Stimulated activated naive CD4-positive, alpha-beta T cell (primary cell): ENCODE measurements around the gene CTPS1.

Source experiments
- DNase-seq, 6 experiments: peaks; one replicate each; lab custom pipeline; 2025; lab: John Stamatoyannopoulos, UW

CTPS1 gene

DNA sequence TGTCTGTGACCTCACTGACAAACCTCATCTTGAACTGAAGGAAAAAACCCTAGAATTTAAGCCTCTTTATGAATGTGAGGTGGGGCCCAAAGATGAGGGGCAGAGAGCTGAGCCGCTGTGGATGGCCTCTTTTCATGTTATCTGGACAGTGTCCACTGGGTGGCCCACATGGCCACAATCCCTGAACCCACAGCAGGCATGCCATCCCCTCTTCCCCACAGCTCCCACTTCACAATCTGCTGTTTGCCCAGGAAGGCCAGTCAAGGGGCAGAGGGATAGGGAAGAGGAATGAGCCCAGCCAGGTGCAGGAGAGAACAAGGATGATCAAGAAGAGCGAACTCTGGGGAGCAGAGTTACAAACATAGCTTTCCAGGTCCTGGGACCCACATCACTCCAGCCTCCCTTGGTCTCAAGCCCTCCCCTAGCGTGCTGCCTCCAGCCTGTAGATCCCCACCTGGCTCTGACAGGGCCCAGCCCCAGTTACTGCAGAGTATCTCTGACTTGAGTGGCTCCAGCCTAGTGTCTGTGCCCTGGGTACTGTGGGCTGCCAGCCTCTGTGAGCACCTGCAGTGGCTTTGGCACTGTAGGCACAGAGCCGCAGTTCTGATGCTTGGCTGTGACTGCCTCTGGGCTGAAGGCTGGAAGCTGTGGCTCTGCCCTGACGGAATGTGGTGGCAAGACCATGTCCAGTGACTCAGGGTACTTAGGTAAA is 43.9 kb downstream of the CTPS1 start:
- DNase-seq: no peak

DNA sequence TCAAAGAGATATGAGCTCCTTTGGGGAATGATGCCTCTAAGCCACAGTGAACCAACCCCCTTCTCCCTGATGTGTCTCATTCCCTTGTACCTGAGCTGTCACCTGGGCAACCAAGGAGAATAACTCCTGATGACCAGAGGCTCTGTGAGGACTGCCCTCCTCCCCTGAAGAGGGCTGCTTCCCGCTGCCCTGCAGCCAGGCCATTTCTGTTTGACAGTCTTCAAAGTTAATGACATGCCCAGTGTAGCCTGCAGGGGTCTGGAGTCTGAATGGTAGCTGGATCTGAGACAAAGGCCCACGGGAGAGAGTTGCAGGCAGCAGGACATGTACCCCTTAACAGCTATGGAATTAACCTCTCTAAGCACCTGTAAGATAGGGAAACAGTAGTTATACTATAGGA is 45.5 kb downstream of the CTPS1 start:
- DNase-seq: no peak

- DNase-seq: no peak
These were observed 46.7 kb downstream of the CTPS1 start for GRCh38 chr1:41025979-41026819.

GRCh38 chr1:41028034-41028642 is 48.6 kb downstream of the CTPS1 start:
- no peak for DNase-seq

DNA sequence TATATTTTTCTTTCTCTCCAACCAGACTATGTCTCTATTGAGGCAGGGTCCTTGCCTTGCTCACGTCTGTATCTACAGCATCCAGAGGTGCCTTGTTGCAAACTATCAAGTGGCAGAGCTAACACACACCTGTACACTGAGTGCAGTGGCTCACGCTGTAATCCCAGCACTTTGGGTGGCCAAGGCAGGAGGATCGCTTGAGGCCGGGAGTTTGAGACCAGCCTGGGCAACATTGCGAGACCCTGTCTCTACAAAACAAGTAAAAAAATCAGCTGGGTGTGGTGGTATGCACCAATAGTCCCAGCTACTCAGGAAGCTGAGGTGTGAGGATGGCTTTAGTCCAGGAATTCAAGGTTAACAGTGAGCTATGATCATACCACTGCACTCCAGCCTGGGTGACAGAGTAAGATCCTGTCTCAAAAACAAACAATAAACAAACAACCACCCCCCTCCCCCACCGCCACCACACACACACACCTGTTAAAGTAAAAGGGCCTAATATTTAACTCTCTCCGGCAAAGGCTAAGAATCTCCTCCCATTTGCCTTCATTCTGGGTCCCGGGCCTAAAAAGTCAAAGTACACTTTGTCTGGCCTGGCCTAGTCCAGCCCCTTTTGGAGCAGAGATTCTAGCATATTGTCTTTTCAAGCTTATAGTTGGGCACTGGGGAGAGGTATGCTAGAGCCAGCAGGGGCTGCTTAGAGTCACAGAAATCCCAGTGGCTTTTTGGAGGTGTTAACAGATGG is 51.5 kb downstream of the CTPS1 start:
- DNase-seq: no peak

GRCh38 chr1:41032147-41032546 is 52.7 kb downstream of the CTPS1 start:
- no peak for DNase-seq

- DNase-seq: no peak
These were observed 53.8 kb downstream of the CTPS1 start for GRCh38 chr1:41033272-41033671.

DNA sequence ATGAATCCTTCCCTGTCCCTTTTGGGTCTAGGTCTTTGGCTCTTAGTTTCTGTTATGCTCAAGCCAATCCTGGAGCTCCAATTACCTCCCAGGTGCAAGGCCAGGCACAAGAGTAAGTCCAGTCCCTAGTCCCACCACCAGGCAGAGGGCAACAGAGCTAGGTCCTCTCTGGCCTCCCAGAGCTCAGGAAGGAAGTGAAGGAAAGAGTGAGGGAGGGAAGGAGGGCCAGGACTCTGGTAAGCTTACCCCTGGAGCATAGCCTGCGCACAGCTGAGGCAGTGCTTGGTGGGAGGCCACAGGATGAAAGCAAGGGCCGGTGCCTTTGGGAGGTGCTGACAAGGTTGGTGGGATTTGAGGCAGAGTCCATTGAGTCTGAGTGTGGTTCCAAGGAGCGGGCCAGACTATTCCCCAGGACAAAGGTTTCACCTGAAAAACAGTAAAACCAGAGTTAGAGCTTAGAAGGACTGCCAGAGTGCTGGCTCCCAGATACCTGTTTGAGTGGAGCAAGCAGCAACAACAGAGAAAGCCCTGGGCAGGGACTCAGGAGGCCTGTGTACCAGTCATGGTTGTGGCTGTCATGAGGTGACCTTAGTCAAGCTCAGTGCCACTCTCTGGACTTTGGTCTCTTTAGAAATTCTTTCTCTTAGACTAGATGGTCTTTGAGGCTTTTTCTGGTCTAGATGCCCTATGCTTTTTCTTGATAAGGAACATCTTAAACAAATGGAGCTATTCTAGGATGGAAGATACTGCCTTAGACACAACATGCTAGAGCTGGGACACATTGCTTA is 57.8 kb downstream of the CTPS1 start:
- DNase-seq: no peak

- no peak for DNase-seq
These were observed 58.6 kb downstream of the CTPS1 start for GRCh38 chr1:41038110-41038509.

DNA sequence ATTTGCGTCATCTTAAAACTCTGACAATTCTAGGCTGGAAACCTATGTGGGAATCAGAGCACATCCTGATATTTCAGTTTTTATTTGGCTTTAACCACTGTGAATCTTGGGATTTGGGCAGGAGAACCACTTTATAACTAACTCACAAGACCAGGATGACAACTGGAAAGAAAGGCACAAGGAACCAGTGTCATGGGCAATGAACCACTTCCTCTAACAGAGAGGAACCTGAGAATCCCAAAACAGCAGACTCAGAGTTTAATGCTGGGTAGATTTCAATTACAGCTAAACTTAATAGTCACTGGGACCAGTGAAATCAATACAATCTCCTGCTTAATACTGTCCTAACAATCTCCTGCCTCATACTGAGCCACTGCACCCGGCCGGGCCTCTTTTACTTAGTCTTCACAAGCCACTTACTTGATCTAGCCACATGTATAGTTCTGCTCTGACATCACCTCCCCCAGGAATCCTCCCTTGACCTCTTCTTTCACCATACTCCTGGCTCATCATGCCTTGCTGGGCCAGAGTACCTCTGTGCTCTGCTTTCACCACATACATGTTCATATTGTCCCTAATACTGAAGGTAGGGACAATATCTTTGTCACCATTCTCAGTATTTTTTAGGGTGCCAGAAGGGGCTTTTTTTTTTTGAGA is 62.2 kb downstream of the CTPS1 start:
- DNase-seq: no peak

DNA sequence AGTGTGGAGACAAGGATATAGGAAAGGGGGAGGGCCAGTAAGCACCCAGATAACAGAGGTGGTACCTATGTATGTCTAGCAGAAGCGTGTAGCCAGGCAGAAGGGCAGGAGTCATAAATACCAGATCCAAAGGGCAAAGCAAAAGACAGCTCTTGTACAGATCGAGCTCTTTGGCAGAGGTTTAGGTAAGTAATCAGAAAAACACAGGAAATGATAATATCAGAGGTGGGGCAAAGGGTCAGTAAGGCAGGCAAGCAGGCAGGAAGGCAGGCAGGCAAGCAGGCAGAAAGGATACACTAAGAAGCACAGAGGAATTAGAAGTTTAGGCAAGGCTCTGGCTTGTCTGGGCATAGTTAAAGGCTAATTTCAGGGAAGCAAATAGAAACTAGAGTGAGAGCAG is 64.7 kb downstream of the CTPS1 start:
- DNase-seq: no peak

DNA sequence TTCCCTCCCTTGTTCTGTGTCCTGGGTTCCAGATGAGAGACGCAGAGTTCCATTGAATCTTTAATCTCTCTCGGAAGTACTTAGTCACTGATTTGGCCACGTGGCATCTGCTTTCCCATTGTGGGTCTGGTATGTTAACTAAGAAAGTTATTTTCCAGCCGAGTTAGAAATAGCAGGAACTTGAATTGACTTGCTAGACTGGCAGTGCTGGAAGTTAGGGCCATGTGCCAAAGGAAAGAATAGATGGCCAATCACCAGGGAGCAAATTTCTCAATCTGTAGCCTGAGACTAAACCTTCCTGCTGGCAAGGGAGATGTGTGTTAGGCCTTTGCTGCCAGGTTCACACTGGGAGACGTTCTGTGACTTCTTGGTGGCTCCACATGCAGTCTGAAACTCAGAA is 66.2 kb downstream of the CTPS1 start:
- no peak for DNase-seq

DNA sequence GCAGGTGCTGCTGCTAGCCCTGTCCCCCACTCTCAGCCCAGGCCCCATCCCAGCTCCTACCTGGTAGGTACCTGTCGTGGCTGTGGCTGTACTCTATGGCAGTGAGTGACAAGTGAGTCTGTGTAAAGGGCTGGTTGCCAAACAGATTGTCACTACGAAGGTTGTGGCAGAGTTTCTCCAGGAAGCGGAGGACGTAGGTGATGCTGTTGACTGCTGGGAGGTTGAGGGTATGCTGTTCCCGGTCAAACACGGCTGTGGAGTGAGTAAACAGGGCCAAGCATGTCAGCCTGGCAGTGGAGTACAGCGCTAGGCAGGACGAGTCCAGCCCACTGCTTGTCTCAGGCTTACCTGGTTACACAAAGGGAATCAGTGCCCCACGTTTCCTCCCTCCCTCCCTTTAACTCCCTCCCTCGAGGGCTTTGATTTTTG is 66.9 kb downstream of the CTPS1 start:
- DNase-seq: no peak

- DNase-seq: no peak
These were observed 69.0 kb downstream of the CTPS1 start for GRCh38 chr1:41048540-41048939.

GRCh38 chr1:41051022-41051421 is 71.5 kb downstream of the CTPS1 start:
- DNase-seq: no peak

DNA sequence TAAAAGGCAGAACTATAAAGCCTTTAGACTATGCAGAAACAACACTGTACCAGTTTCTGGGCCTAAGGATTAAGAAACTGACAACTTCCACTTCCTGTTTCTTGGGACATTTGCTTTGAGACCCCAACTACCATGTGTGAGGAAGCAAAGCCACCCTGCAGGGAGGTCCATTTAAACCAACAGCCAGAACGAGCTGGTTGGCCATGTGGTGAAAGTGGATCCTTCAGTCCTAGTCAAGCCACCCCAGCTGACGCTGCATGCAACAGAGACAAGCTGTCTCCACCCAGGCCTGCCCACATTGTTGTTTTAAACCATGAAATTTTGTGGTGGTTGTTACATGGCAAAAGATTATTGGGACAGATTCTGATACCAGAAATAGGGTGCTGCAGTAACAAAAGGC is 73.8 kb downstream of the CTPS1 start:
- DNase-seq: no peak

DNA sequence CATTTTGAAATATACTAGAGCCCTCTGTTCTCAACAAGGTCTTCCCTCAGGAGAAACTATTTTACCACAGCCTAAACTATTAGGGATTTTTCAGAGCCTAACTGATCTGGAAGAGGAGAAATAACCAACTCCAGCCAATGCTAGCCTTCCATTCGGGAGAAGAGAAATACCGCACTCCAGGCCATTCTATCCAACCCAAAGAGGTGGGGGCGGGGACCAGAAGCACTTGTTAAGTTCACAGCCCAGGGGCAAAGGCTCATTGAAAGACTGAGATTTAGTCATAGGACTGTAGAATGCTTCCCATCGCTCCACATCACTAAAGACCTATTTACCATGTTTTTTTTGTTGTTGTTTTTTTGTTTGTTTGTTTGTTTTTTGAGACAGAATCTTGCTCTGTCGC is 77.4 kb downstream of the CTPS1 start:
- no peak for DNase-seq
